Esophagus muscularis mucosa (tissue), 4 donors: Measurements from ENCODE around the gene APP. TPM values are rescaled to one million over a fixed set of nuclear protein-coding genes. Genes with fewer than 3 reads are reported as not detected.

Source experiments
- DNase-seq: peaks from one replicate; pipeline ENCODE4 v3.0.0-alpha.2; 2017; ENCODE audit errors: extremely low spot score
- H3K27ac ChIP-seq, 4 donors: fragments of 200-600 bp; sonication (generic); replicated peaks in 1 of 4; 1 replicate in 3 of 4; 2 replicates in 1 of 4; pipeline ENCODE4 v1.5.1; 2016 to 2019; ENCODE audit warnings: mild to moderate bottlenecking in 1 of 4
- H3K27me3 ChIP-seq, 4 donors: fragments of 200-600 bp; sonication (generic); one replicate each; pipeline versions ENCODE4 v1.5.1 to v1.6.0; 2016 to 2019
- H3K36me3 ChIP-seq, 4 donors: fragments of 200-600 bp; sonication (generic); one replicate each; pipeline ENCODE4 v1.5.1; 2016 to 2019
- H3K4me1 ChIP-seq, 4 donors: fragments of 200-600 bp; sonication (generic); one replicate each; pipeline ENCODE4 v1.5.1; 2016 to 2019
- H3K4me3 ChIP-seq, 4 donors: fragments of 200-600 bp; sonication (generic); 1 replicate in 2 of 4; 2 replicates in 2 of 4; pipeline ENCODE4 v1.5.1; 2016 to 2019; ENCODE audit warnings: mild to moderate bottlenecking in 4 of 4, moderate library complexity in 1 of 4
- H3K9me3 ChIP-seq, 4 donors: fragments of 200-600 bp; sonication (generic); 1 replicate in 3 of 4; 2 replicates in 1 of 4; pipeline ENCODE4 v1.5.1; 2016 to 2019
- CTCF ChIP-seq, 3 experiments: fragments of 200-600 bp in 2 of 3; fragments of 450-650 bp in 1 of 3; sonication (generic) in 2 of 3; IDR thresholded peaks; one replicate each; pipeline ENCODE4 v1.5.1; 2017 to 2019; ENCODE audit warnings: antibody characterized with exemption in 3 of 3, mild to moderate bottlenecking in 2 of 3, moderate library complexity in 1 of 3
- EP300 ChIP-seq: sonication (generic); formaldehyde crosslinking; IDR thresholded peaks from one replicate; pipeline ENCODE4 v1.6.1; 2017; ENCODE audit warnings: antibody characterized with exemption
- POLR2A ChIP-seq: fragments of 450-650 bp; IDR thresholded peaks from one replicate; pipeline ENCODE4 v1.6.1; 2017; ENCODE audit warnings: antibody characterized with exemption, moderate library complexity, mild to moderate bottlenecking, low read depth
- POLR2AphosphoS5 ChIP-seq, 2 donors: sonication (generic); formaldehyde crosslinking; IDR thresholded peaks; one replicate each; pipeline ENCODE4 v1.6.1; 2017; ENCODE audit warnings: antibody characterized with exemption in 2 of 2
- WGBS: methylation state at CpG from one replicate; pipeline ENCODE4 v1.1.5; 2018; 5-methylcytosine and 5-hydroxymethylcytosine counted together
- intact Hi-C: fragments of 100-400 bp; cut with DNase I; formaldehyde crosslinking; loops from one replicate; pipeline ENCODE4 v1.15.1; 2023
- total RNA-seq, 4 donors: library from RNA; depleted of rRNA; stranded (reverse); fragments of >200 nt; gene quantifications; one replicate each; pipeline versions ENCODE4 v1.1.0 to v1.2.1, GENCODE V29; 2016

The APP gene
- total RNA-seq, 4 donors from 2014 or later = 459 to 790 (median 624) TPM

- no peaks in the 10 kb centered on the region for H3K27me3 ChIP-seq
- TF ChIP-seq EP300 (no peak), POLR2AphosphoS5 (IDR thresholded peaks at IDR 0.05) (peak in 1 of 2 donors; percentile 23)
- no peak overlapping the region for H3K27ac ChIP-seq
- no peak for DNase-seq
- peaks cover 0 to 43% (median 26%) of the 10 kb centered on the region in 4 donors for H3K36me3 ChIP-seq
- H3K9me3 ChIP-seq = no peaks in the 10 kb centered on the region
- intact Hi-C loops = no loop called here
- peaks cover 0 to 5% (median 3%) of the 10 kb centered on the region in 4 donors for H3K4me1 ChIP-seq
- 78% methylated on average over 3 of the region's 3 CpGs for WGBS
- no peak overlapping the region for H3K4me3 ChIP-seq
Measured at GRCh38 chr21:25983745-25984144, 186.8 kb downstream of the APP start.

GRCh38 chr21:25980710-25981109 is 189.9 kb downstream of the APP start:
- intact Hi-C loops = no loop called here
- H3K4me1 ChIP-seq = peaks cover 0 to 5% (median 3%) of the 10 kb centered on the region in 4 donors
- no peak overlapping the region for H3K27ac ChIP-seq
- 94% methylated on average over 3 of the region's 3 CpGs for WGBS
- H3K9me3 ChIP-seq = no peaks in the 10 kb centered on the region
- no peak for DNase-seq
- TF ChIP-seq POLR2AphosphoS5 (IDR thresholded peaks at IDR 0.05) = no peak
- TF ChIP-seq CTCF (IDR thresholded peaks at IDR 0.05) = no peak
- no peak for TF ChIP-seq POLR2A
- no peak for TF ChIP-seq EP300
- no peaks in the 10 kb centered on the region for H3K27me3 ChIP-seq
- H3K36me3 ChIP-seq = peaks cover 0 to 59% (median 34%) of the 10 kb centered on the region in 4 donors
- H3K4me3 ChIP-seq = no peak overlapping the region

GRCh38 chr21:25979845-25980616 is 190.5 kb downstream of the APP start:
- Histone ChIP-seq H3K9me3 (no peaks in the 10 kb centered on the region), H3K4me1 (peaks cover 0 to 5% (median 3%) of the 10 kb centered on the region in 4 donors), H3K27me3 (no peaks in the 10 kb centered on the region), H3K36me3 (peaks cover 2 to 59% (median 38%) of the 10 kb centered on the region in 4 donors), H3K27ac (peak overlapping the region in 1 of 4 donors; percentile 2), H3K4me3 (no peak overlapping the region)
- TF ChIP-seq EP300 = no peak
- TF ChIP-seq CTCF (IDR thresholded peaks at IDR 0.05) = no peak
- TF ChIP-seq POLR2A = no peak
- no peak for TF ChIP-seq POLR2AphosphoS5 (IDR thresholded peaks at IDR 0.05)
- intact Hi-C loops = no loop called here
- DNase-seq = no peak
- 80% methylated on average over 9 of the region's 9 CpGs for WGBS

- Histone ChIP-seq H3K27me3 (no peaks in the 10 kb centered on the region), H3K4me3 (no peak overlapping the region), H3K36me3 (peaks cover 14 to 76% (median 49%) of the 10 kb centered on the region in 4 donors), H3K9me3 (no peaks in the 10 kb centered on the region), H3K4me1 (no peaks in the 10 kb centered on the region), H3K27ac (no peak overlapping the region)
- DNase-seq = no peak
- intact Hi-C loops = no loop called here
- TF ChIP-seq CTCF (IDR thresholded peaks at IDR 0.05) (no peak), POLR2A (no peak), EP300 (no peak), POLR2AphosphoS5 (IDR thresholded peaks at IDR 0.05) (no peak)
Measured at GRCh38 chr21:25977068-25977611, 193.4 kb downstream of the APP start.

- DNase-seq = no peak
- H3K27ac ChIP-seq = no peak overlapping the region
- peaks cover 0 to 5% (median 2%) of the 10 kb centered on the region in 4 donors for H3K4me1 ChIP-seq
- TF ChIP-seq POLR2AphosphoS5 (IDR thresholded peaks at IDR 0.05) (no peak), CTCF (IDR thresholded peaks at IDR 0.05) (no peak)
- WGBS = 81% methylated on average over 8 of the region's 8 CpGs
- H3K27me3 ChIP-seq = no peaks in the 10 kb centered on the region
- no peak overlapping the region for H3K4me3 ChIP-seq
- intact Hi-C loops = no loop called here
- peaks cover 14 to 67% (median 40%) of the 10 kb centered on the region in 4 donors for H3K36me3 ChIP-seq
- H3K9me3 ChIP-seq = no peaks in the 10 kb centered on the region
Measured at GRCh38 chr21:25974964-25975363, 195.6 kb downstream of the APP start.
